ENCODE measurements around the gene IRF8.
"Not testable (repeated sequence)": the region's sequence is repeated elsewhere in the genome, so short reads cannot be mapped to it uniquely, and the experiment has no call there.

Gene IRF8

GRCh38 chr16:85935391-85935973 lies 36.5 kb downstream of the IRF8 start:
- DNase-seq (ENCODE audit: low read depth): no peak

DNA sequence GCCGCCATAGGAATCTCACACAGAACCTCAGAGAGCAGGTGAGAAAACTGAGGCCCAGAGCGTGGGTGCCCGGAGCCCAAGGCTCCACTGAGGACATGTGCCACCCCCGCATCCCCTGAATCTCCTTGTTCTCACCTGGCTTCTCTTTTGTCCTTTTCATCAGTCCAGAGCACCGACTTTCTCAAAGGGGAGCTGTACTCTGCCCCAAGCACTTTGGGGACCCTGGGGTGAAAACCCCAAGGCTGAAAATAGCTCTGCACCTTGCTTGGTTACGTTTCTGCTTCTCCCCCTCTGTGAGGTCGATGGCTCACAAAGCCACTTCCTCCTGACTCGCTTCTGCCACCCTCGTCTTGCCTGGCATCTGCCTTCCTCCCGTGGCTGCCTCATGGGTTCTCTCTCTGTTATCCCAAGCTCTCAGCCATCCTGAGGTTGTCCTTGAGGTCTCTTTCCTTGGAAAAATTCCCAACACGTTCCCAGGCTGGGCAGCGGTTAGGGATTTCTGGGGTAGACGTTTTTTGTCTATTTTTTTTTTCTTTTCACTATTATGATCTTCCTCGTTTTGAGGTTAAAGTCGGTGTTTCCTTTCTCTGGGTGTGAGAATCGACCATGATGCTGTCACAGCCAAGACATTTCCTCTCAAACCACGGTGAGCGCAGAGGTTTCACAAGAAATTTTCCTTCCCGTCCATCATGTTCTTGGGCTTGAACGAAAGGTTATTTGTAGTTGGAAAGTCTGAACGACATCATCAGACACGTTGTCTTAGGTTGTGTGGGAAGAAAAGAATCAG lies 37.2 kb downstream of the IRF8 start:
- no peak for DNase-seq (ENCODE audit: low read depth)

GRCh38 chr16:85936816-85937215 lies 37.9 kb downstream of the IRF8 start:
- DNase-seq (ENCODE audit: low read depth): no peak

DNA sequence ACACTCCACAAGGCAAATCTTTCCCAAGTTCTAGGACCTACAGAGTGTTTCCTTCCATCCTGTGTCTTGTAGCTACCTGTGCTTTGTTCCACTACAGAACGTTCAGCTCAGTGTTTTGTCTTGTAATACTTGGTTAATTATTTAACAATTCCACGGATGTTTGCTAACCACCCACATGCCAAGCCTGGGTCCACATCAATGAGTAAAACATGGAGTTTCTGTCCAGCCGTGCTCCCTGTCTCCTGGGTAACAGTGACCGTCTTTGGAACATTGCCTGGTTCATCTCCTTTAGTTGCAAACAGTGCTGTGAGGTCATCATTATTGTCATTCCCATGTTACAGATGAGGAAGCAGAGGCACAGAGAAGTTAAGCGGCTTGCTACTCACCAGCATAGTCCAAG lies 41.3 kb downstream of the IRF8 start:
- DNase-seq (ENCODE audit: low read depth): no peak

- DNase-seq (ENCODE audit: low read depth): no peak
These were observed 43.1 kb downstream of the IRF8 start for GRCh38 chr16:85941863-85942644.

GRCh38 chr16:85942659-85943058 lies 43.7 kb downstream of the IRF8 start:
- DNase-seq (ENCODE audit: low read depth): not testable (repeated sequence)

DNA sequence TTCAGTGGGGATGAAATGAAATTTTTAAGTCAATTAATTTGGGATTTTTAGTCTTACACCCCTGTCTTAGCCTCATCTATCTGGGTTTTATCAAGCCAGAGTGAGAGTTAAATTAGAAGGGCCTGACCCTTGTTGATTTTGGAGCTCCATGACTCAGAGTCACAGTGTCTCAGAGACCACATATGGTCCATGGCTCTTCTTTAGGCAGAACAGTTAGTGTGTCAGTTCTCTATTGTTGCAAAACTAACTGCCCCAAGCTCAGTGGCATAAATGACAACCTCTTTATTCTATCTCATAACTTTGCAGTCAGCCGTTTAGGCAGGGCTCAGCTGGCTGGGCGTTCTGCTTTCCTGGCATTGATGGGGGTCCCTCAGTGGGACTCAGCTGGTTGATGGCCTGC lies 44.7 kb downstream of the IRF8 start:
- DNase-seq (ENCODE audit: low read depth): no peak

- DNase-seq (ENCODE audit: low read depth): no peak
These were observed 45.8 kb downstream of the IRF8 start for GRCh38 chr16:85944572-85945423.

DNA sequence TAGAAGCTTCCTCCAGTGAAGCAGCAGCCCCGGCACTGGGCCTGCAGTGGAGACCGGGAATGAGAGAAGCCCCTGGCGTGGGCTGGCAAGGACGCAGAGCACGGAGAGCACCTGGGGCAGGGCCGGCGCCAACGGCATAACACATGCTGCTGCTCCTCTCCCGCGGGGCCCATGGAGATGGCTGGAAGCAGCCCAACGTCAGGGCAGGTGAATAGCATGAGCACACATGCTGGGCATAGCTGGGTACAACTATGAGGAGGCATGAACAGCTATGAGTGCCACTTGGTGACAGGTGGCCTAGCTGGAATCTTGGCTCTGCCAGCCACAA lies 46.4 kb downstream of the IRF8 start:
- DNase-seq (ENCODE audit: low read depth): no peak

- DNase-seq (ENCODE audit: low read depth): no peak
These were observed 47.7 kb downstream of the IRF8 start for GRCh38 chr16:85946541-85947124.

DNA sequence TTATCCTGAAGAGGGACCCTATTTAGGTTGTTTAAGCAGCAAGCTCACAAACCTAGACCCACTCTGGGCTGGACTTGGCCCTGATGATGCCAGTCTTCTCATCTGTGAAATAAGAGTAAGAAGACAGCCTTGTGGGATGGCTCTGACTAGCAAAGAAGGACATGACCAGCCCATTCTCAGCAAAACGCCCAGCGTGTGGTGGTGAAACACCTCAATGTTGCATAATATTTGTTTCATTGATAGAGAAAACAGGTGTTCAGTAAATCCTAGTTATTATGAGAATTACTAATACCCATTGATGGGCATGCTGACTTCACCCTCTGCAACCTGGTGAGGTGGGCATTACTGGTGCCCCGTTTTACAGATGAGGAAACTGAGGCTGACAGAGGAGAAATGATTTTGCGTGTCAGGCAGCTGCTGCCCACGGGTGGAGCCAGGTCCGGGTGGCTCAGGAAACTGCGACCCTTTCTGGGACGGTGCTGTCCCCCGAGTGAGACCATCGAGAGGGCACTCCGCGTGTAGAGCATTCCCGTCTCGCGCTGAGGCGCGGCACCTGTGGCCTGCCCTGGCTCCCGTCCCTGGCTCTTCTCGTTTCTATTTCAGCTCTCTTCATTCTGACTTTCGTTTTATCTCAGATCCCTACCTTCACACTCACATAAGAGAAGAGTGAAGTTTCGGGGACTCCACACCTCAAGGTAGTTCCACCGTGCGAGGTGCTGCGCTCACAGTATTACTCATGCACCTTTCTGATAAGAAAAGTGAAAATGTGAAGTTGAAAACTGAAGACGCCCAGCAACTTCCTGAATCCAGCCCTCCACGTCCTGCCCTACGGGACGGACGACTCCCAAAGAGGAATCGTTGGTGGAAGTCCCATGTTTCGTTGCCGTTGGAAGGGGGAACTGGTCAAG lies 48.5 kb downstream of the IRF8 start:
- DNase-seq (ENCODE audit: low read depth): no peak

DNA sequence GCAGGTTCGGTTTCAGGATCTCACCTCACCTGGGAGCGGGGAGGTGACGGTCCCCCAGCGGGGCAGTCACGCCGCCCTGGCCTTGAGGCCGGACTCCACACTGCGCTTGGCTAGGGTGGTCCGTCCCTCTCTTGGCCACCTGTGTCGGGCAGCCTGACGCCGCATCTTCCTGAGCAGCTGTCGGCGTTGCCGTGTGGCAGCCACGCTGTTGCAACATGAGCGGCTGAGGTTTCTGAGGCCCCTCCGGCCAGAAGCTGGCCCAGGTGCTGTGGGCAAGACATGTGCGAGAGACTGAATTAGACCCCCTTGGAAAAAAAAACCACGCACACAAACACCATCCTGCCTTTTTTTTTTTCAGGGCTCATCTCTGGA lies 49.2 kb downstream of the IRF8 start:
- DNase-seq (ENCODE audit: low read depth): no peak

GRCh38 chr16:85948616-85949265 lies 49.8 kb downstream of the IRF8 start:
- no peak for DNase-seq (ENCODE audit: low read depth)

- DNase-seq (ENCODE audit: low read depth): no peak
These were observed 51.4 kb downstream of the IRF8 start for GRCh38 chr16:85950136-85950918.

DNA sequence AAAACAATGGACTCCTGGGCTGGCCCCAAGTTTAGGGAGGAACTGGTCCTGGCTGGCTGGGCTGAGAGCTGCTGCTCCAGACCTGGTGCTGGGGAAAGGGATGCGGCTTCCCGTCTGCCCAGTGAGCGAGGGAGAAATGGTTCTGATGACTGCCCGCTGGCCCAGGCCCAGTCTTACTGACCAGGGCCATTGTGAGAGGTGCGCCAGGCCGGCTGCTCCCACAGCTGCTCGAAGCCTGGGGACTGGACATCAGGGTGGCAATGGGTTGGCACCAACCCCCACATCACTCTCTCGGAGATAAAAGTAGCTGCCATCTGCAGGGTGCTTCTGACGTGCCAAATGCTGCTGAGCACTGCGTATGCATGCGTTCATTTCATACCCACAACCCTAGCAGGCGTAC lies 53.2 kb downstream of the IRF8 start:
- DNase-seq (ENCODE audit: low read depth): no peak

DNA sequence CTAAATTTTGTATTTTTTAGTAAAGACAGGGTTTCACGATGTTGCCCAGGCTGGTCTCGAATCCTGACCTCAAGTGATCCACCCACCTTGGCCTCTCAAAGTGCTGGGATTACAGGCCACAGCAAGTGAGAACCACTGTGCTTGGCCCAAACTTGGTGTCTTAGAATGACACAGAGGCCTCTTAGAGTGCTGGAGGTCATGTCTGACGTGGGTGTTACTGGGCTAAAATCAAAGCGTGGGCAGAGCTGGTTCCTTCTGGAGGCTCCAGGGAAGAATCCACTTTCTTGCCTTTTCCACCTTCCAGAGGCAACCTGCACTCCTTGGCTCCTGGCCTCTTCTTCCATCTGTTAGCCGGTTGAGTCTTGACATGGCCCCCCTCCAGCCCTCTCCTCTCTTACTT lies 53.8 kb downstream of the IRF8 start:
- no peak for DNase-seq (ENCODE audit: low read depth)

DNA sequence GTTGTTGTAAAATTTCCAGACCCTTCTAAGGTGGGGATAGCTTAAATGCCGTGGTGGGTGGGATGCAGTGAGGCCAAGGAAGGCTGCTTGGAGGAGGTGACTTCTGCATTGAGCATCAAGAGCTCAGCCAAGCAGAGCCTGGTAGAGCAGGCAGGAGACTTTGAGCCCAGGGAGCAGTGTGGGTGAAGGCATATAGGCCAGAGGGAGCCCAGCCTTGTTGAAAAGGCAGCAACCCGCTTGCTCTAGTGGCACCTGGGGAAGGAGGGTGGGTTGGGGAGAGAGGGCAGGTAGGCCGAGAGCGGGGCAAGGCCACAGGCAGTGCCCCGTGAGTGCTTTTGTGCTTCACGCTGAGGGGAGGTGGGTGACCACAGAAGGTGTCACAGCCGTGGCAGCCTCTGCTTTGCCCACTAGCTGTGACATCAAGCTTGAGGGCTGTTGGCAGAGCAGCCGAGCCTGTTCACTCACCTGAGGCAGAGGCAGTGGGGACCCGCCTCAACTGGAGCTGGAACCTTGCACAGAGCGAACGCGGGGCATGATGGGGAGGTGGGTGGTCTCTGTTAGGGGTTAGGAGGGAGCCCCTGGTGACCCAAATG lies 56.1 kb downstream of the IRF8 start:
- no peak for DNase-seq (ENCODE audit: low read depth)

GRCh38 chr16:85955566-85955965 lies 56.6 kb downstream of the IRF8 start:
- no peak for DNase-seq (ENCODE audit: low read depth)

GRCh38 chr16:85956426-85956825 lies 57.5 kb downstream of the IRF8 start:
- DNase-seq (ENCODE audit: low read depth): no peak

Data from stromal cell of bone marrow (primary cell).